Upper lobe of left lung (tissue), 6 donors: Measurements from ENCODE around the gene VOPP1. TPM values are rescaled to one million over a fixed set of nuclear protein-coding genes. Genes with fewer than 3 reads are reported as not detected.
A peak's percentile ranks its signal among the peaks of the same experiment; 100 is the strongest.

Source experiments
- ATAC-seq, 2 donors: fragments of 200-7000 bp; cut with Tn5 transposase; one replicate each; pipeline ENCODE4 v1.9.1; 2022; ENCODE audit warnings: mild to moderate bottlenecking in 2 of 2, moderate library complexity in 2 of 2; ENCODE audit not compliant: low FRiP score in 2 of 2
- DNase-seq, 2 donors: peaks; one replicate each; pipeline ENCODE4 v3.0.0-alpha.2; 2019 to 2020
- H3K27ac ChIP-seq, 4 donors: fragments of 200-600 bp; sonication (generic); one replicate each; pipeline ENCODE4 v1.5.1; 2016 to 2019
- H3K27me3 ChIP-seq, 4 donors: fragments of 200-600 bp; sonication (generic); one replicate each; pipeline ENCODE4 v1.5.1; 2017 to 2019
- H3K36me3 ChIP-seq, 4 donors: fragments of 200-600 bp; sonication (generic); one replicate each; pipeline ENCODE4 v1.5.1; 2016 to 2019
- H3K4me1 ChIP-seq, 4 donors: fragments of 200-600 bp; sonication (generic); one replicate each; pipeline ENCODE4 v1.5.1; 2018 to 2019
- H3K4me3 ChIP-seq, 4 donors: fragments of 200-600 bp; sonication (generic); one replicate each; pipeline ENCODE4 v1.5.1; 2017 to 2019; ENCODE audit warnings: mild to moderate bottlenecking in 2 of 4, moderate library complexity in 1 of 4
- H3K9me3 ChIP-seq, 4 donors: fragments of 200-600 bp; sonication (generic); one replicate each; pipeline ENCODE4 v1.5.1; 2018 to 2019
- EP300 ChIP-seq, 4 donors: sonication (generic); formaldehyde crosslinking; IDR thresholded peaks; one replicate each; pipeline ENCODE4 v1.5.1; 2017; ENCODE audit warnings: antibody characterized with exemption in 4 of 4, control low read depth in 2 of 4
- POLR2A ChIP-seq, 4 donors: fragments of 450-650 bp; IDR thresholded peaks; one replicate each; pipeline ENCODE4 v1.5.1; 2016 to 2017; ENCODE audit warnings: antibody characterized with exemption in 4 of 4, mild to moderate bottlenecking in 2 of 4
- POLR2AphosphoS5 ChIP-seq, 2 donors: sonication (generic); formaldehyde crosslinking; IDR thresholded peaks; one replicate each; pipeline ENCODE4 v1.5.1; 2017; ENCODE audit warnings: antibody characterized with exemption in 2 of 2
- WGBS, 2 donors: methylation state at CpG; one replicate each; pipeline ENCODE4 v1.1.5; 2017 to 2018; 5-methylcytosine and 5-hydroxymethylcytosine counted together
- total RNA-seq, 6 donors: library from RNA; depleted of rRNA in 4 of 6; stranded (reverse); fragments of >200 nt in 4 of 6; gene quantifications; one replicate each; pipeline versions ENCODE4 v1.1.0 to v1.2.1, GENCODE V29; 2016 to 2021
- TF ChIP-seq, protein P1 (sequence below), 6 experiments: fragments of 450-650 bp in 4 of 6; fragments of 200-600 bp in 2 of 6; sonication (generic) in 2 of 6; IDR thresholded peaks; one replicate each; pipeline ENCODE4 v1.5.1; 2016 to 2019; ENCODE audit warnings: antibody characterized with exemption in 6 of 6
- donor health status: DM: no; HTN: no; CAD: no; lungs with moderate emphysema.
- donor health status: DM: no; HTN: yes; CAD: no; lungs with severe emphysema.

VOPP1 gene
- total RNA-seq, 6 donors from 2014 or later: 27.2 to 67.6 (median 45.0) TPM

GRCh38 chr7:55575733-55576132, 3.4 kb upstream of the VOPP1 start:
- H3K27ac ChIP-seq: no peak overlapping the region
- 88 to 91% methylated on average over 4 of the region's 4 CpGs for WGBS, 2 donors
- no peaks in the 10 kb centered on the region for H3K27me3 ChIP-seq
- no peak for ATAC-seq
- TF ChIP-seq, protein P1, sequence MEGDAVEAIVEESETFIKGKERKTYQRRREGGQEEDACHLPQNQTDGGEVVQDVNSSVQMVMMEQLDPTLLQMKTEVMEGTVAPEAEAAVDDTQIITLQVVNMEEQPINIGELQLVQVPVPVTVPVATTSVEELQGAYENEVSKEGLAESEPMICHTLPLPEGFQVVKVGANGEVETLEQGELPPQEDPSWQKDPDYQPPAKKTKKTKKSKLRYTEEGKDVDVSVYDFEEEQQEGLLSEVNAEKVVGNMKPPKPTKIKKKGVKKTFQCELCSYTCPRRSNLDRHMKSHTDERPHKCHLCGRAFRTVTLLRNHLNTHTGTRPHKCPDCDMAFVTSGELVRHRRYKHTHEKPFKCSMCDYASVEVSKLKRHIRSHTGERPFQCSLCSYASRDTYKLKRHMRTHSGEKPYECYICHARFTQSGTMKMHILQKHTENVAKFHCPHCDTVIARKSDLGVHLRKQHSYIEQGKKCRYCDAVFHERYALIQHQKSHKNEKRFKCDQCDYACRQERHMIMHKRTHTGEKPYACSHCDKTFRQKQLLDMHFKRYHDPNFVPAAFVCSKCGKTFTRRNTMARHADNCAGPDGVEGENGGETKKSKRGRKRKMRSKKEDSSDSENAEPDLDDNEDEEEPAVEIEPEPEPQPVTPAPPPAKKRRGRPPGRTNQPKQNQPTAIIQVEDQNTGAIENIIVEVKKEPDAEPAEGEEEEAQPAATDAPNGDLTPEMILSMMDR (IDR thresholded peaks at IDR 0.05): no peak
- TF ChIP-seq EP300 (IDR thresholded peaks at IDR 0.05): no peak
- no peak for TF ChIP-seq POLR2AphosphoS5 (IDR thresholded peaks at IDR 0.05)
- no peak for TF ChIP-seq POLR2A (IDR thresholded peaks at IDR 0.05)
- peaks cover 16 to 27% (median 22%) of the 10 kb centered on the region in 4 donors for H3K4me1 ChIP-seq
- no peak overlapping the region for H3K4me3 ChIP-seq
- DNase-seq: no peak
- H3K9me3 ChIP-seq: no peaks in the 10 kb centered on the region
- no peaks in the 10 kb centered on the region for H3K36me3 ChIP-seq

- no peak for DNase-seq
- Histone ChIP-seq H3K27ac (no peak overlapping the region), H3K27me3 (no peaks in the 10 kb centered on the region), H3K4me3 (no peak overlapping the region), H3K36me3 (no peaks in the 10 kb centered on the region), H3K9me3 (no peaks in the 10 kb centered on the region), H3K4me1 (peaks cover 17 to 33% (median 25%) of the 10 kb centered on the region in 4 donors)
- no peak for ATAC-seq
- no peak for TF ChIP-seq POLR2AphosphoS5 (IDR thresholded peaks at IDR 0.05)
- 81 to 82% methylated on average over 9 of the region's 9 CpGs for WGBS, 2 donors
Observed at GRCh38 chr7:55575098-55575497, 2.8 kb upstream of the VOPP1 start.

DNA sequence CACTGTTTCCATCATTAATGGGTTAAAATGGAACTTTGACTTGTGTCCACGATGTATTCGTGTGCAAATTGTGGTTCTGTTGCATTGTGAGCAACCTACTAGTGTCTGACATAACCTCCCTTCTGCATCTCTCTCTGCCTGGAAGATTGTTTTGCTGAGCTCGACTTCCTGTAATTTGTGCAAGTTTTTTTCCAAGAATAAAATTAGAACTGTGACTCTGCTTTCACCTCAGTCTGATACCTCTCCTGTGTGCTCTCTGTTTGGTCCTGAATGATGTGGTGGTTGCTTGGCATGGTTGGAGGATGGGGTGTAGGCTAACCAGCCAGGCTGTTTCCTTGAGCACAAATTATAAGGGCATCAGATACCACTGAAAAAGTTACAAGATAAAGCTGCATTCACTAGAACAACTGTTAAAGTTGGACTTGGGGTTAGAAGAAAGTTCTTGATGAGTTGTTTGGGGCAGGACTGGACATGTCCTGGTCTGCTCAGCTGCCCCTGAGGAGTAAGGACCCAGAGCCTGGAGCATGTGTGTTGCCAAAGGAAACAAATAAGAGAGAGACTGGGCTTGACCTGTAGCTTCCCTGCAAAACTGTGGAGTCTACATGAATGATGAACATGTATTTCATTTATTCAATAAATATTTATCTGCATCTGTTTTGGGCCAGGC, 1.9 kb upstream of the VOPP1 start:
- no peak for TF ChIP-seq POLR2A (IDR thresholded peaks at IDR 0.05)
- H3K27me3 ChIP-seq: no peaks in the 10 kb centered on the region
- DNase-seq: no peak
- no peaks in the 10 kb centered on the region for H3K36me3 ChIP-seq
- no peak overlapping the region for H3K4me3 ChIP-seq
- 16 to 29% methylated on average over 3 of the region's 3 CpGs for WGBS, 2 donors
- peaks cover 18 to 43% (median 32%) of the 10 kb centered on the region in 4 donors for H3K4me1 ChIP-seq
- no peaks in the 10 kb centered on the region for H3K9me3 ChIP-seq
- ATAC-seq: no peak
- H3K27ac ChIP-seq: peak overlapping the region in 2 of 4 donors; percentile 7 to 27

DNA sequence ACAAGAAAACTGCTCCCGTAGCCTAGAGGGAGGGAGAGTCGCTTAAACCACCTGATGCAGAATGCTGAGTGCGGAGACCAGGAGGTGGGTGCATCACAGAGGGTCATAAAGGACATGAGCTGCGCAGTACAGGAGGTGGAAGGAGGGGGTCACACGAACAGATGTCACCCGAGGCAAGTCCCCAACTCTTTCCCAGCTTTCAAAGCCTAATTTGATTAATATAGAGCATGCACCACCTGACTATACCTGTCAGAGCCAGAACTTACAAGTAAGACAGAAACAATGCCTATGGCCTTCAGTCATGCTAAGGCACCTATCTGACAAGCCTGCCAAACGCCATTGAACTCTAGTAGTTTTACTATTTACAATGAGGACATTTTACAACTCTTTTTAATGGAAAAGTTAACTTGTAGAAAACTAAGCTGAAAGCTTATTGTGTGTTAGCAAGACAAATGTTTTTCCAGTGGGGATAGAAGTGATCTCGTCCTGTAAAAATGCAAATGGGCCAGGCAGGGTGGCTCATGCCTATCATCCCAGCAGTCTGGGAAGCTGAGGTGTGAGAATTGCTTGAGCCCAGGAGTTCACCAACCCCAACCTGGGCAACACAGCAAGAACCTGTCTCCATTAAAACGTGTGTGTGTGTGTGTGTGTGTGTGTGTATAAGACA, 1.1 kb upstream of the VOPP1 start:
- Histone ChIP-seq H3K27ac (peak overlapping the region in 2 of 4 donors; percentile 92), H3K9me3 (no peaks in the 10 kb centered on the region), H3K27me3 (no peaks in the 10 kb centered on the region), H3K36me3 (no peaks in the 10 kb centered on the region), H3K4me3 (peak overlapping the region in 3 of 4 donors; percentile 93 to 97 (median 95)), H3K4me1 (peaks cover 20 to 51% (median 36%) of the 10 kb centered on the region in 4 donors)
- 54 to 62% methylated on average over 9 of the region's 9 CpGs for WGBS, 2 donors
- ATAC-seq (no peak), DNase-seq (no peak)
- TF ChIP-seq POLR2AphosphoS5 (IDR thresholded peaks at IDR 0.05) (no peak), EP300 (IDR thresholded peaks at IDR 0.05) (no peak), POLR2A (IDR thresholded peaks at IDR 0.05) (no peak)
- TF ChIP-seq, protein P1 (IDR thresholded peaks at IDR 0.05): no peak

DNA sequence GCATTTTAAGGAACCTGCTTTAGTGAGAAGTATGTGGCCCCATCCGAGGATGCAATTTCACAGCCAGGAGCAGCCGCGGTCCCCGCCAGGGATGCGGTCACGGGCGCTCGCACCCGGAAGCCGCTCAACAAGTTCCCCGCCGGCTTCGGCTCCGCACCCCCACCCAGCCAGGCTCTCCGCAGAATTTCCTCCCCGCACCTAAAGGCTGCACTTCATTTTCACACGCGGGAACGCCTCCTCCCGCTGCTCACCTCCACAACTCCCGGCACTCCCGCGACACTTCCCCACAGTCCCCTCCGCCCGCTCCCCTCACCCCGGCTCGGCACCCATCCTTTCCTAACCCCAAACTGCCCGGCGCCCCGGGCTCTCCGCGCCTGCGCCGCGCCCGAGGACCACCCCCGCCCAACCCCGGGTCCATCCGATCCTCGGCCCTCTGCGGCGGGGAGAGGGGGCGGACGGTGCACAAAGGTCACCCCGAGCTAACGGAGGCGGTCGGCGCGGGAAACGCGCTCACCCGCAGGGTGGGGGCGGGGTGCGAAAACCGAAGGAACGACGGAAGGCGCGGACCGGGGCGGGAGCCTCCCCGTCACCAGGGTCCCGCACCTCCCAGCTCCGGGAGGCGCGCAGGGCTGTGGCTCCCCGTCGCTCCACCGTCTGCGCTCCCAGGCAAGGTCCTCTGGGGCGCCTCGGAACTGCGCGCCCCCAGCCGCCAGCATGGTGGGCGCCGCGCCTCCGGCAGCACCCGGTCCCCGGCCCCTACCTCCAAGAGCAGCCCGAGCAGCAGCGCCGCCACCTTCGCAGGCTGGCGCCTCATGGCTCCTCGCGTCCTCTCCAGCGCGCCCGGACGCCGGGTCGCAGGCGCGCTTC, 558 bp downstream of the VOPP1 start:
- H3K27me3 ChIP-seq: no peaks in the 10 kb centered on the region
- no peaks in the 10 kb centered on the region for H3K9me3 ChIP-seq
- TF ChIP-seq POLR2AphosphoS5 (IDR thresholded peaks at IDR 0.05) (peak in 1 of 2 donors; percentile 18), EP300 (IDR thresholded peaks at IDR 0.05) (no peak), POLR2A (IDR thresholded peaks at IDR 0.05) (peak in 1 of 4 donors; percentile 54)
- TF ChIP-seq, protein P1 (IDR thresholded peaks at IDR 0.05): peak in 4 of 6 experiments; percentile 26 to 59 (median 52)
- peak; percentile 58 to 79 for ATAC-seq
- peaks cover 20 to 51% (median 38%) of the 10 kb centered on the region in 4 donors for H3K4me1 ChIP-seq
- 0 to 2% methylated on average over 13 to 32 of the region's 97 CpGs for WGBS, 2 donors
- H3K4me3 ChIP-seq: peak overlapping the region; percentile 93 to 98 (median 96)
- DNase-seq: peak; percentile 65 to 92
- H3K27ac ChIP-seq: peak overlapping the region; percentile 89 to 95 (median 92)
- H3K36me3 ChIP-seq: no peaks in the 10 kb centered on the region
